ENCODE measurements around the gene BUB3.

BUB3 gene

GRCh38 chr10:123154092-123154710 is at the start of gene BUB3:
Gene BUB3 (plus strand): TSS chr10:123154402. CDS start chr10:123154918, 516 bp downstream.
- DNase-seq (ENCODE audit: low read depth in 2 of 2) = peak; percentile 97 to 98

GRCh38 chr10:123109466-123109865 is 44.7 kb upstream of the BUB3 start:
- no peak for DNase-seq (ENCODE audit: low read depth in 2 of 2)

GRCh38 chr10:123117644-123118417 is 36.4 kb upstream of the BUB3 start:
- DNase-seq (ENCODE audit: low read depth in 2 of 2) = no peak

- no peak for DNase-seq (ENCODE audit: low read depth in 2 of 2)
Measured at GRCh38 chr10:123119081-123119480, 35.1 kb upstream of the BUB3 start.

- no peak for DNase-seq (ENCODE audit: low read depth in 2 of 2)
Measured at GRCh38 chr10:123126246-123126645, 28.0 kb upstream of the BUB3 start.

GRCh38 chr10:123129618-123130271 is 24.5 kb upstream of the BUB3 start:
- DNase-seq (ENCODE audit: low read depth in 2 of 2) = no peak

- peak; percentile 24 to 30 for DNase-seq (ENCODE audit: low read depth in 2 of 2)
Measured at GRCh38 chr10:123132576-123133477, 21.4 kb upstream of the BUB3 start.

GRCh38 chr10:123133541-123134342 is 20.5 kb upstream of the BUB3 start:
- DNase-seq (ENCODE audit: low read depth in 2 of 2) = no peak

- DNase-seq (ENCODE audit: low read depth in 2 of 2) = no peak
Measured at GRCh38 chr10:123134343-123134914, 19.8 kb upstream of the BUB3 start.

GRCh38 chr10:123134915-123135414 is 19.2 kb upstream of the BUB3 start:
- no peak for DNase-seq (ENCODE audit: low read depth in 2 of 2)

- DNase-seq (ENCODE audit: low read depth in 2 of 2) = no peak
Measured at GRCh38 chr10:123135415-123136141, 18.6 kb upstream of the BUB3 start, which contains the start of gene HMX3. Gene HMX3 (plus strand): TSS chr10:123135970. CDS start chr10:123136051, 81 bp downstream.

- DNase-seq (ENCODE audit: low read depth in 2 of 2) = no peak
Measured at GRCh38 chr10:123136221-123136805, 17.9 kb upstream of the BUB3 start.

GRCh38 chr10:123136806-123137642 is 17.2 kb upstream of the BUB3 start:
- no peak for DNase-seq (ENCODE audit: low read depth in 2 of 2)

- no peak for DNase-seq (ENCODE audit: low read depth in 2 of 2)
Measured at GRCh38 chr10:123139165-123139520, 15.1 kb upstream of the BUB3 start.

- DNase-seq (ENCODE audit: low read depth in 2 of 2) = no peak
Measured at GRCh38 chr10:123139521-123140163, 14.6 kb upstream of the BUB3 start.

- DNase-seq (ENCODE audit: low read depth in 2 of 2) = no peak
Measured at GRCh38 chr10:123140164-123140982, 13.8 kb upstream of the BUB3 start.

- no peak for DNase-seq (ENCODE audit: low read depth in 2 of 2)
Measured at GRCh38 chr10:123140983-123141390, 13.2 kb upstream of the BUB3 start.

Data from fibroblast of skin of left biceps (primary cell).